ENCODE results near the gene L3MBTL3.

DNA sequence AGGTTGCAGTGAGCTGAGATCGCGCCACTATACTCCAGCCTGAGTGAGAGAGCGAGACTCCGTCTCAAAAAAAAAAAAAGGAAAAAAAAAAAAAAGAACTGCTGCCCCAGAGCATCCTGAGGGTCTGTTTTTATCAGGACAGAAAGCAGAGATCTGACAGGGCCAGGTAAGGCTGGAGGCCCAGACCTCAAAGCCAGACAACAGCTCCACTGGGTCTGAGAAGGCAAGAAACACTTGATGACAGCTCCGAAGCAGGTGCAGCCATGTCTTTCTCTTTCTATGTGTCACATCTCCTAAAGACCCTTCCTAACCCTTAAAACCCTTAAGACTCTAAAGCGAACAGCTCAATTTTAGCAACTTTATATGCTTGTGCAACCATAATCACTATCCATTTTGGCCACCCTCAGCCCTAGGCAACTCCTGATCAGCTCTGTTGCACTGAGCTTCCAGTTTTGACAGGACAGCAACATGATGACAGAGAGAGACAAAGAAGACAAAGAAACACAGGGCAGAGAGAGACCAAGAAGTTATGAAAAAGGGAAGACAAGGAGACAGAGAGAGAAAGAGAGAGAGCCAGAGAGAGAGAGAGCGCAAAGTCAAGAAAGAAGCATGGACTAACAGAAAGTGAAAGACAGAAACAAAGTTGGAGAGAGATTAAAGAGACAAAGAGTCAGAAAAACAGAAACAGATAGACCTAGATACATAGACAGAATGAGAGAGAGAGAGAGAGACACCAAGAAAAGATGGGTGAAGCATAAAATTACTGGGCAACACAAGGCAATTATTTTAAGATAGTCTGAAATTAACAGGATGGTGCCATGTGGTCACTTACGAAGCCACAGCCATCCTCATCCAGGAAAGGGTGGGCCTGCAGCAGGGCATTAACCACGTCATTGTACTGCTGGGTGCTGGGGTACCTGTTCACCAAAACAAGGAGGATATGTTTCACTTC is 165.2 kb downstream of the L3MBTL3 start:
- TF ChIP-seq CTCF (IDR thresholded peaks at IDR 0.05; ENCODE audit: insufficient read depth, low read length, poor library complexity, severe bottlenecking), result no peak
- no peak for TF ChIP-seq EZH2phosphoT487 (conservative IDR thresholded peaks at IDR 0.05; ENCODE audit: low read length)

Data from SU-DHL-6 (cell line).